Left colon (tissue), 2 donors: ENCODE measurements around the gene R3HDM1. TPM values are rescaled to one million over a fixed set of nuclear protein-coding genes. Genes with fewer than 3 reads are reported as not detected.
"Not testable (repeated sequence)": the region's sequence is repeated elsewhere in the genome, so short reads cannot be mapped to it uniquely, and the experiment has no call there.

ENCODE experiments used
- ATAC-seq: fragments of 200-7000 bp; cut with Tn5 transposase; one replicate; pipeline ENCODE4 v1.9.1; 2020; ENCODE audit warnings: mild to moderate bottlenecking, moderate library complexity
- DNase-seq, 2 donors: peaks; one replicate each; pipeline ENCODE4 v3.0.0-alpha.2; 2020
- intact Hi-C, 2 donors: fragments of 100-400 bp; cut with DNase I in 1 of 2; cut with micrococcal nuclease in 1 of 2; formaldehyde crosslinking; loops; one replicate each; pipeline versions ENCODE4 v1.11.2 to v1.14.0; 2022; cut with DNase I, micrococcal nuclease
- long read RNA-seq: library from polyadenylated mRNA; unstranded; transcript quantifications from one replicate; pipeline ENCODE4 v2.0.0, GENCODE V29; 2021
- total RNA-seq, 2 donors: library from RNA; stranded (reverse); fragmentation: NEBNext Ultra II Directional; extraction: Animal tissue kit (Norgen Biotek cat#: 25700); gene quantifications; one replicate each; pipeline ENCODE4 v1.2.1, GENCODE V29; 2021
- donor health status: DM: no; HTN: no; CAD: no.
- donor health status: DM: yes; HTN: yes; CAD: no.

Gene R3HDM1
- 10 to 100 TPM; 19.0 to 25.6 TPM for total RNA-seq
- long read RNA-seq, partial matches to known transcripts, result 7 of 14 reads
- long read RNA-seq, other reads (novel, unspliced or antisense), result 7 of 14 reads

- intact Hi-C loops, result no loop called here
- DNase-seq, result peak; percentile 95 to 99
- peak; percentile 89 for ATAC-seq
Observed at GRCh38 chr2:135531231-135532197, at the start of gene R3HDM1. Gene R3HDM1, plus strand, starts transcription at chr2:135531484. Its CDS starts 73,362 bp downstream, at chr2:135604846.

GRCh38 chr2:135485441-135485840 is 45.8 kb upstream of the R3HDM1 start:
- intact Hi-C loops, result no loop called here
- ATAC-seq (peak; percentile 25), DNase-seq (no peak)

GRCh38 chr2:135490376-135490775 is 40.9 kb upstream of the R3HDM1 start:
- ATAC-seq, result no peak
- no peak for DNase-seq

GRCh38 chr2:135494503-135494902 is 36.8 kb upstream of the R3HDM1 start:
- ATAC-seq (no peak), DNase-seq (no peak)
- intact Hi-C loops, result loop anchor here in 1 of 2 donors (5.0 kb wide), 1 partner anchor 1403 kb away; no protein-coding TSS in a partner anchor

More at GRCh38 chr2:135490376-135490775, 40.9 kb upstream of the R3HDM1 start:
- intact Hi-C loops, result loop anchor here in 1 of 2 donors (5.0 kb wide), 1 partner anchor 1407 kb away; no protein-coding TSS in a partner anchor

- intact Hi-C loops, result loop anchor here in 1 of 2 donors (5.0 kb wide), 1 partner anchor 1402 kb away; no protein-coding TSS in a partner anchor
- ATAC-seq (no peak), DNase-seq (no peak)
Observed at GRCh38 chr2:135494917-135495316, 36.4 kb upstream of the R3HDM1 start.

GRCh38 chr2:135498588-135498987 is 32.7 kb upstream of the R3HDM1 start:
- DNase-seq, intact Hi-C loops, ATAC-seq: not testable (repeated sequence)

- no peak for ATAC-seq
- no peak for DNase-seq
- intact Hi-C loops, result no loop called here
Observed at GRCh38 chr2:135504811-135505210, 26.5 kb upstream of the R3HDM1 start.

- no peak for DNase-seq
- intact Hi-C loops, result no loop called here
- no peak for ATAC-seq
Observed at GRCh38 chr2:135510577-135510976, 20.7 kb upstream of the R3HDM1 start.

- no peak for DNase-seq
- intact Hi-C loops, result no loop called here
- no peak for ATAC-seq
Observed at GRCh38 chr2:135512099-135512498, 19.2 kb upstream of the R3HDM1 start.

GRCh38 chr2:135525786-135526185 is 5.5 kb upstream of the R3HDM1 start:
- intact Hi-C loops, result no loop called here
- no peak for ATAC-seq
- DNase-seq, result no peak

GRCh38 chr2:135528006-135528405 is 3.3 kb upstream of the R3HDM1 start:
- ATAC-seq (no peak), DNase-seq (no peak)
- intact Hi-C loops, result no loop called here

GRCh38 chr2:135530313-135531230 is 712 bp upstream of the R3HDM1 start, which contains the start of gene ZRANB3:
Gene ZRANB3, minus strand, starts transcription at chr2:135531218.
- ATAC-seq (peak; percentile 81), DNase-seq (peak; percentile 94 to 97)
- intact Hi-C loops, result no loop called here

GRCh38 chr2:135532581-135532980 is 1.3 kb downstream of the R3HDM1 start:
- intact Hi-C loops, result no loop called here
- ATAC-seq, result no peak
- no peak for DNase-seq

GRCh38 chr2:135533545-135533944 is 2.3 kb downstream of the R3HDM1 start:
- ATAC-seq, DNase-seq, intact Hi-C loops: not testable (repeated sequence)

GRCh38 chr2:135546436-135546835 is 15.2 kb downstream of the R3HDM1 start:
- intact Hi-C loops, result no loop called here
- ATAC-seq, result no peak
- no peak for DNase-seq

- DNase-seq (no peak), ATAC-seq (no peak)
- intact Hi-C loops, result no loop called here
Observed at GRCh38 chr2:135547311-135547710, 16.0 kb downstream of the R3HDM1 start.

GRCh38 chr2:135551356-135551755 is 20.1 kb downstream of the R3HDM1 start:
- DNase-seq (no peak), ATAC-seq (no peak)
- intact Hi-C loops, result no loop called here

GRCh38 chr2:135552887-135553286 is 21.6 kb downstream of the R3HDM1 start:
- intact Hi-C loops, result no loop called here
- no peak for ATAC-seq

GRCh38 chr2:135555311-135555710 is 24.0 kb downstream of the R3HDM1 start:
- ATAC-seq (peak; percentile 67), DNase-seq (no peak)
- intact Hi-C loops, result no loop called here

More at GRCh38 chr2:135552887-135553286, 21.6 kb downstream of the R3HDM1 start:
- no peak for DNase-seq
